ENCODE data around the gene LUZP2. TPM values are rescaled to one million over a fixed set of nuclear protein-coding genes. Genes with fewer than 3 reads are reported as not detected.

Gene LUZP2
- total RNA-seq, 1 experiment from 2014 or later: 3.8 TPM

- 0 out of 2 replicates have a peak, but pooled peaks cover 4% of the 10 kb centered on the region for H3K4me1 Mint-ChIP-seq
- no peak overlapping the region for H3K4me3 Mint-ChIP-seq
- H3K27ac Mint-ChIP-seq: no peak overlapping the region
- no peak for DNase-seq (ENCODE audit: low spot score)
- ATAC-seq: no peak
- H3K36me3 Mint-ChIP-seq: peaks cover 4% of the 10 kb centered on the region; the same call in 1 of the 2 replicates
- peaks cover 23% of the 10 kb centered on the region for H3K9me3 Mint-ChIP-seq
- H3K27me3 Mint-ChIP-seq (ENCODE audit: low read depth): no peaks in the 10 kb centered on the region
- ChIA-PET POLR2A (no interaction called here), CTCF (no interaction called here)
- no peak for TF ChIP-seq SMAD3 (CRISPR knock-in tag; IDR thresholded peaks at IDR 0.05; ENCODE audit: borderline replicate concordance)
- TF ChIP-seq RELA (CRISPR knock-in tag; IDR thresholded peaks at IDR 0.05; ENCODE audit: borderline replicate concordance): no peak
These were observed 345.5 kb downstream of the LUZP2 start for GRCh38 chr11:24842308-24842707.

GRCh38 chr11:24844406-24844805, 347.6 kb downstream of the LUZP2 start:
- H3K27me3 Mint-ChIP-seq (ENCODE audit: low read depth): no peaks in the 10 kb centered on the region
- peaks cover 23% of the 10 kb centered on the region for H3K9me3 Mint-ChIP-seq
- DNase-seq (ENCODE audit: low spot score) (no peak), ATAC-seq (no peak)
- H3K27ac Mint-ChIP-seq: no peak overlapping the region
- H3K4me3 Mint-ChIP-seq: no peak overlapping the region
- POLR2A ChIA-PET: no interaction called here
- H3K36me3 Mint-ChIP-seq: peaks cover 4% of the 10 kb centered on the region; the same call in 1 of the 2 replicates
- 0 out of 2 replicates have a peak, but pooled peaks cover 4% of the 10 kb centered on the region for H3K4me1 Mint-ChIP-seq
- CTCF ChIA-PET: no interaction called here
- no peak for TF ChIP-seq JUN (CRISPR knock-in tag; IDR thresholded peaks at IDR 0.05)
- TF ChIP-seq RELA (CRISPR knock-in tag; IDR thresholded peaks at IDR 0.05; ENCODE audit: borderline replicate concordance): no peak
- TF ChIP-seq ZNF232 (CRISPR knock-in tag; IDR thresholded peaks at IDR 0.05): no peak
- no peak for TF ChIP-seq ZNF219 (CRISPR knock-in tag; IDR thresholded peaks at IDR 0.05; ENCODE audit: borderline replicate concordance)
- TF ChIP-seq NFE2L1 (CRISPR knock-in tag; IDR thresholded peaks at IDR 0.05): no peak
- TF ChIP-seq TEAD1 (CRISPR knock-in tag; IDR thresholded peaks at IDR 0.05): no peak
- TF ChIP-seq, protein P1, sequence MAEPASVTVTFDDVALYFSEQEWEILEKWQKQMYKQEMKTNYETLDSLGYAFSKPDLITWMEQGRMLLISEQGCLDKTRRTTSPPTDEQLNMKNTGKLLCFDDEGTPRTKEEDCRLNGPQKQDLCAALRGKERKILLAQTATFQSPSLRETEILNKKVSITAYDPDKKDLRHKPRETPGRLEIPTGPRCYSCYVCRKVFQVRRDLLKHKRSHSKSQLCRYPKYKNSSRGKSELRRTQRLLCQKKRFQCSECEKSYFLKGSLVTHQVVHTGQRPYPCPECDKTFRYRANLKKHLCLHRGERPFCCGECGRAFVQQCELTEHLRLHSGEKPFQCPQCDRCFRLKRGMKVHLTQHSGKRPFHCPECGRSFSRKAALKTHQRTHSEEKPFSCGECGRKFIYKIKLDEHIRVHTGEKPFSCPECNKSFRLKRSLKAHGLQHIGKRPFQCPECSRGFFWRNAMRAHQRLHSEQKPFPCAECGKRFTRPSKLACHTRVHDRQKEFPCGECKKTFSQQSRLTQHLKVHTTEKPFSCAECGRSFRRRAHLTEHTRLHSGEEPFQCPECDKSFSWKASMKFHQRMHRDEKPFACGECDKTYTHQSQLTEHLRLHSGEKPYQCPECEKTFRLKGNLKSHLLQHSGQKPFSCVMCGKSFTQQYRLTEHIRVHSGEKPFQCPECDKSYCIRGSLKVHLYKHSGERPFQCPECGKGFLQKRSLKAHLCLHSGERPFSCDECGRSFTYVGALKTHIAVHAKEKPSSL (CRISPR knock-in tag; conservative IDR thresholded peaks at IDR 0.05): no peak
- TF ChIP-seq ATF6 (CRISPR knock-in tag; IDR thresholded peaks at IDR 0.05): no peak
- TF ChIP-seq, protein P2, sequence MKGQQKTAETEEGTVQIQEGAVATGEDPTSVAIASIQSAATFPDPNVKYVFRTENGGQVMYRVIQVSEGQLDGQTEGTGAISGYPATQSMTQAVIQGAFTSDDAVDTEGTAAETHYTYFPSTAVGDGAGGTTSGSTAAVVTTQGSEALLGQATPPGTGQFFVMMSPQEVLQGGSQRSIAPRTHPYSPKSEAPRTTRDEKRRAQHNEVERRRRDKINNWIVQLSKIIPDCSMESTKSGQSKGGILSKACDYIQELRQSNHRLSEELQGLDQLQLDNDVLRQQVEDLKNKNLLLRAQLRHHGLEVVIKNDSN (CRISPR knock-in tag; IDR thresholded peaks at IDR 0.05): no peak
- TF ChIP-seq KAT7 (CRISPR knock-in tag; IDR thresholded peaks at IDR 0.05; ENCODE audit: borderline replicate concordance): no peak
- no peak for TF ChIP-seq ETV6 (CRISPR knock-in tag; IDR thresholded peaks at IDR 0.05)
- TF ChIP-seq, protein P3, sequence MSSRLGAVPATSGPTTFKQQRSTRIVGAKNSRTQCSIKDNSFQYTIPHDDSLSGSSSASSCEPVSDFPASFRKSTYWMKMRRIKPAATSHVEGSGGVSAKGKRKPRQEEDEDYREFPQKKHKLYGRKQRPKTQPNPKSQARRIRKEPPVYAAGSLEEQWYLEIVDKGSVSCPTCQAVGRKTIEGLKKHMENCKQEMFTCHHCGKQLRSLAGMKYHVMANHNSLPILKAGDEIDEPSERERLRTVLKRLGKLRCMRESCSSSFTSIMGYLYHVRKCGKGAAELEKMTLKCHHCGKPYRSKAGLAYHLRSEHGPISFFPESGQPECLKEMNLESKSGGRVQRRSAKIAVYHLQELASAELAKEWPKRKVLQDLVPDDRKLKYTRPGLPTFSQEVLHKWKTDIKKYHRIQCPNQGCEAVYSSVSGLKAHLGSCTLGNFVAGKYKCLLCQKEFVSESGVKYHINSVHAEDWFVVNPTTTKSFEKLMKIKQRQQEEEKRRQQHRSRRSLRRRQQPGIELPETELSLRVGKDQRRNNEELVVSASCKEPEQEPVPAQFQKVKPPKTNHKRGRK (CRISPR knock-in tag; IDR thresholded peaks at IDR 0.05; ENCODE audit: borderline replicate concordance): no peak
- TF ChIP-seq, protein P4, sequence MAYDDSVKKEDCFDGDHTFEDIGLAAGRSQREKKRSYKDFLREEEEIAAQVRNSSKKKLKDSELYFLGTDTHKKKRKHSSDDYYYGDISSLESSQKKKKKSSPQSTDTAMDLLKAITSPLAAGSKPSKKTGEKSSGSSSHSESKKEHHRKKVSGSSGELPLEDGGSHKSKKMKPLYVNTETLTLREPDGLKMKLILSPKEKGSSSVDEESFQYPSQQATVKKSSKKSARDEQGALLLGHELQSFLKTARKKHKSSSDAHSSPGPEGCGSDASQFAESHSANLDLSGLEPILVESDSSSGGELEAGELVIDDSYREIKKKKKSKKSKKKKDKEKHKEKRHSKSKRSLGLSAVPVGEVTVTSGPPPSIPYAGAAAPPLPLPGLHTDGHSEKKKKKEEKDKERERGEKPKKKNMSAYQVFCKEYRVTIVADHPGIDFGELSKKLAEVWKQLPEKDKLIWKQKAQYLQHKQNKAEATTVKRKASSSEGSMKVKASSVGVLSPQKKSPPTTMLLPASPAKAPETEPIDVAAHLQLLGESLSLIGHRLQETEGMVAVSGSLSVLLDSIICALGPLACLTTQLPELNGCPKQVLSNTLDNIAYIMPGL (CRISPR knock-in tag; IDR thresholded peaks at IDR 0.05): no peak
- no peak for TF ChIP-seq NR1H2 (CRISPR knock-in tag; IDR thresholded peaks at IDR 0.05)
- TF ChIP-seq ZBTB43 (CRISPR knock-in tag; IDR thresholded peaks at IDR 0.05): no peak
- TF ChIP-seq OVOL2 (CRISPR knock-in tag; IDR thresholded peaks at IDR 0.05; ENCODE audit: borderline replicate concordance): no peak
- TF ChIP-seq, protein P5, sequence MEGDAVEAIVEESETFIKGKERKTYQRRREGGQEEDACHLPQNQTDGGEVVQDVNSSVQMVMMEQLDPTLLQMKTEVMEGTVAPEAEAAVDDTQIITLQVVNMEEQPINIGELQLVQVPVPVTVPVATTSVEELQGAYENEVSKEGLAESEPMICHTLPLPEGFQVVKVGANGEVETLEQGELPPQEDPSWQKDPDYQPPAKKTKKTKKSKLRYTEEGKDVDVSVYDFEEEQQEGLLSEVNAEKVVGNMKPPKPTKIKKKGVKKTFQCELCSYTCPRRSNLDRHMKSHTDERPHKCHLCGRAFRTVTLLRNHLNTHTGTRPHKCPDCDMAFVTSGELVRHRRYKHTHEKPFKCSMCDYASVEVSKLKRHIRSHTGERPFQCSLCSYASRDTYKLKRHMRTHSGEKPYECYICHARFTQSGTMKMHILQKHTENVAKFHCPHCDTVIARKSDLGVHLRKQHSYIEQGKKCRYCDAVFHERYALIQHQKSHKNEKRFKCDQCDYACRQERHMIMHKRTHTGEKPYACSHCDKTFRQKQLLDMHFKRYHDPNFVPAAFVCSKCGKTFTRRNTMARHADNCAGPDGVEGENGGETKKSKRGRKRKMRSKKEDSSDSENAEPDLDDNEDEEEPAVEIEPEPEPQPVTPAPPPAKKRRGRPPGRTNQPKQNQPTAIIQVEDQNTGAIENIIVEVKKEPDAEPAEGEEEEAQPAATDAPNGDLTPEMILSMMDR (IDR thresholded peaks at IDR 0.05): no peak
- TF ChIP-seq, protein P6, sequence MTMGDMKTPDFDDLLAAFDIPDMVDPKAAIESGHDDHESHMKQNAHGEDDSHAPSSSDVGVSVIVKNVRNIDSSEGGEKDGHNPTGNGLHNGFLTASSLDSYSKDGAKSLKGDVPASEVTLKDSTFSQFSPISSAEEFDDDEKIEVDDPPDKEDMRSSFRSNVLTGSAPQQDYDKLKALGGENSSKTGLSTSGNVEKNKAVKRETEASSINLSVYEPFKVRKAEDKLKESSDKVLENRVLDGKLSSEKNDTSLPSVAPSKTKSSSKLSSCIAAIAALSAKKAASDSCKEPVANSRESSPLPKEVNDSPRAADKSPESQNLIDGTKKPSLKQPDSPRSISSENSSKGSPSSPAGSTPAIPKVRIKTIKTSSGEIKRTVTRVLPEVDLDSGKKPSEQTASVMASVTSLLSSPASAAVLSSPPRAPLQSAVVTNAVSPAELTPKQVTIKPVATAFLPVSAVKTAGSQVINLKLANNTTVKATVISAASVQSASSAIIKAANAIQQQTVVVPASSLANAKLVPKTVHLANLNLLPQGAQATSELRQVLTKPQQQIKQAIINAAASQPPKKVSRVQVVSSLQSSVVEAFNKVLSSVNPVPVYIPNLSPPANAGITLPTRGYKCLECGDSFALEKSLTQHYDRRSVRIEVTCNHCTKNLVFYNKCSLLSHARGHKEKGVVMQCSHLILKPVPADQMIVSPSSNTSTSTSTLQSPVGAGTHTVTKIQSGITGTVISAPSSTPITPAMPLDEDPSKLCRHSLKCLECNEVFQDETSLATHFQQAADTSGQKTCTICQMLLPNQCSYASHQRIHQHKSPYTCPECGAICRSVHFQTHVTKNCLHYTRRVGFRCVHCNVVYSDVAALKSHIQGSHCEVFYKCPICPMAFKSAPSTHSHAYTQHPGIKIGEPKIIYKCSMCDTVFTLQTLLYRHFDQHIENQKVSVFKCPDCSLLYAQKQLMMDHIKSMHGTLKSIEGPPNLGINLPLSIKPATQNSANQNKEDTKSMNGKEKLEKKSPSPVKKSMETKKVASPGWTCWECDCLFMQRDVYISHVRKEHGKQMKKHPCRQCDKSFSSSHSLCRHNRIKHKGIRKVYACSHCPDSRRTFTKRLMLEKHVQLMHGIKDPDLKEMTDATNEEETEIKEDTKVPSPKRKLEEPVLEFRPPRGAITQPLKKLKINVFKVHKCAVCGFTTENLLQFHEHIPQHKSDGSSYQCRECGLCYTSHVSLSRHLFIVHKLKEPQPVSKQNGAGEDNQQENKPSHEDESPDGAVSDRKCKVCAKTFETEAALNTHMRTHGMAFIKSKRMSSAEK (CRISPR knock-in tag; IDR thresholded peaks at IDR 0.05; ENCODE audit: borderline replicate concordance): no peak
